HG03103 (cell line): ENCODE data around the gene F5.
"Not testable (repeated sequence)": the region's sequence is repeated elsewhere in the genome, so short reads cannot be mapped to it uniquely, and the experiment has no call there.

Experiments used
- ATAC-seq: cut with Tn5 transposase; IDR thresholded peaks from one replicate; pipeline ENCODE4 v1.9.1; 2021; ENCODE audit warnings: low read depth; ENCODE audit not compliant: unreplicated experiment

The F5 gene

GRCh38 chr1:169546087-169546995 is 39.9 kb downstream of the F5 start:
- no peak for ATAC-seq

- no peak for ATAC-seq
These were observed 40.8 kb downstream of the F5 start for GRCh38 chr1:169545472-169545871.

GRCh38 chr1:169538998-169539871 is 47.0 kb downstream of the F5 start:
- no peak for ATAC-seq

- ATAC-seq, result no peak
These were observed 51.6 kb downstream of the F5 start for GRCh38 chr1:169534653-169535052.

DNA sequence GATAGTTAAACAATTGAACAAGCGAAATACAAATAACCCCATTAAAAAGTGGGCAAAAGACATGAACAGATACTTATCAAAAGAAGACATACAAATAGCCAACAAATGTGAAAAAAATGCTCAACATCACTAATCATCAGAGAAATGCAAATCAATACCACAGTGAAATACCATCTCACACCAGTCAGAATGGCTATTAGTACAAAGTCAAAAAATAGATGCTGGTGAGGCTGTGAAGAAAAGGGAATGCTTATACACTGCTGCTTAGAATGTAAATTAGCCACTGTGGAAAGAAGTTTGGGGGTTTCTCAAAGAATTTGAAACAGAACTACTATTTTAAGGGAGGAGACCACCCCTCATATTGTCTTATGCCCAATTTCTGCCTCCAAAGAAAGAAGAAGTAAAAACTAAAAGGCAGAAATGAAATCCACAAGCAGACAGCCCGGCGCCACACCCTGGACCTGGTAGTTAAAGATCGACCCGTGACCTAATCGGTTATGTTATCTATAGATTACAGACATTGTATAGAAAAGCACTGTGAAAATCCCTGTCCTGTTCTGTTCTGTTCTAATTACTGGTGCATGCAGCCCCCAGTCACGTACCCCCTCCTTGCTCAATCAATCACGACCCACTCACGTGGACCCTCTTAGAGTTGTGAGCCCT is 52.6 kb downstream of the F5 start:
- not testable (repeated sequence) for ATAC-seq

DNA sequence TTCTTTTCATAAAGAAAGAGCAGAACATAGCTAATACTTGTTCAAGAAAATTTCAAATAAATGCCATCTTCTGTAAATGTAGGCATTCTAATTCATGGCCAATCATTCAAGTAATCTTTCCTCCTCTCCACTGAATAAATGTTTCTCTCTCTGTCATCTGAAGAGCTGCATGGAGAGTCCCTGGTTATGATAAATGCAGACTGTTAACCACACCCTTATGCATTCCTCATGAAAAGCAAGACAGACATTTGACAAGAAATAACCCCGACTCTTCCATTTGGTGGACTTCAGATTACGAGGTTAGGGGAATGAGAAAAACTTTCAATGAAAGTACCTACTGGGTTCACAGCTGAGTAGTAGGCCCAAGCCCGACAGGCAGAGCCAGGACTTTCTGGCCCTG is 55.8 kb downstream of the F5 start:
- no peak for ATAC-seq

DNA sequence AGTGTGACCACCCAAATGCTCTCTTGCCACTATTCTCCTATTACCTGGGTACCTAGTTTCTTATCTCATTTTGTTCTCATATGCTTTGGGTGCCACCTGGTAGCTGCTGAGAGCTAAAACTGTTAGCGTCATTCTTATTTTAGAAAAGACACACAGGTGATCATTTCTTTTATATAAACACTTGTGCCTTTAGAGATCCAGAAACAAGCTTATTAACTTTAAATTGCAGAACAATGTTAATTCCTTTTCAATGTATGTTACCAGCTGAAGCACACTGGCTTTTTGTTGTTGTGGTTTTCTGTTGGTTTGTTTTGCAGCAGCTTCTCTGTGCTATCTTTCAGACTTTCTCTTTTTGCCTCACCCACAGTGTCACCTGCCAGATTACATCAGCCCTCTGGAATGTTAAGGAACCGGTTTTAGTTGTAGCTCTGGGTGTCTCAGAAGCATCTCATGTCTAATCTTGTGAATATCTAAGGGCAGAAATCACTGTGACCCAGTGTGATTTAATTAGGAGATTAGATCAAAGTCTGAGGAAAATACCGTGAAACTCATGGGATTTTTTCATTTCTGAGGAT is 57.1 kb downstream of the F5 start:
- ATAC-seq, result no peak

GRCh38 chr1:169528215-169529067 is 57.8 kb downstream of the F5 start:
- ATAC-seq, result no peak

DNA sequence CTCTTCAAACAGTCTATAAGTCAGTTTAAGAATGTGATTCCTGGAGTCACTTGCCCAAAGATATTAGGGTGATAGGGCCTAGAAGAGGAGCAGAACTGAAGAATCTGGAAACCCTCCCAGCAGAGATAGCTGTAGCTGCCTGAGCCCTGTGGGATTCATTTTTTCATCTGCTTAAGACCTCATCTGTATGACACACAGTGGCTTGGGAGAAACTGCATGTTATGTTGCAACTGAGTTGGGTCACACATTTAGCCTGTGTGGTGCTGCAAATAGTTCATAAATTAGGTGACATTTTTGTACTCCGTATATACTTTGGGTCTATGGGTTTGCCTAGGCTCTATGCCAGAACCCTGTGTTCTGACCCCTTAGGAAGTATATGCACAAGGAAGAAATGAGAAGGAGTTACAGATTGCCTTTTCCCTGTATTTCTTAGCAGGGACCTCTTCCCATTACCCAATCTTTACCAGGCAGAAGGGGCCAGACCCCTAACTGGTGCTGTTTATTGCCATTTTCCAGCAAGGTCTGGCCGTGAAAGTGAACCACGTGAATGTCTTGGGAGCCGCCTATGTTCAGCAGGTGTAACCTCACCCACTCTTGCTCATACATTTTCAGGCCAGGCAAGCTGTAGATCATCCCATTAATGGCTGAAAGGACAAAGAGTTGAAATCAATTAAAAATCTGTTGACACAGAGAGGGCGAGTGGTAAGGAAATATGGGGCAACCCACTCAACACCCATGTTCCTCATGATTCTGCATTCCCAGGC is 58.6 kb downstream of the F5 start:
- no peak for ATAC-seq

GRCh38 chr1:169527001-169527400 is 59.3 kb downstream of the F5 start:
- ATAC-seq, result no peak

DNA sequence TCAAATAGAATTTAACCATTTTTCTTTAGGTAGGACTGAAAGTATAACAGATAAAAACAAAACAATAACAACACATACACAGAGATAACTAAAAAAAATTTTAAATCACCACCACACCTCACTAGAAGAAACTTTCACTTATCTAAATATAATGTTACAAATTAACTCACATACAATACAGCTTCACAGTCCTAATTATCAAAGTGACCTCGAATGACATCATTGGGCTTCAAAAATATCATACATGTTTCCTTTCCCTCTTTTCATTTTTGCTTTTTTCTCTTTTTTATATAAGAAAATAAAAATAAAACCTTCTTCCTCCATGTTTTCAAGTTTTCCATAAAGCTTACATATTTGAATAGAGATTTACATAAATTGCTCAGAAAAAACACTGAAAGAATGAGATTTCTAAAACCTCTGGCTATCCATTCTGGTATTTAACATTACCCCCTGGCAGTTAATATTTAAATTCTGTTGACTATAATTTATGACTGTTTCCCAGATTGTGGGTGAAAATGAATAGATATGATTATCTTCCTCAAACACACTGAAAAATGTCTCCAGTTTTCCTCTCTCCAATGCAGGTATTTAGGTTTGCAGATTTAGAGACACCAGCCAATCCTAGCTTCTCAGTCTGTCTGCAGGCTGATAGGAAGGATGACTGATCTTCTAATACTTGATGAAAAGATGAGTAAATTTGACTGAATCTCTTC is 60.0 kb downstream of the F5 start:
- ATAC-seq, result no peak

DNA sequence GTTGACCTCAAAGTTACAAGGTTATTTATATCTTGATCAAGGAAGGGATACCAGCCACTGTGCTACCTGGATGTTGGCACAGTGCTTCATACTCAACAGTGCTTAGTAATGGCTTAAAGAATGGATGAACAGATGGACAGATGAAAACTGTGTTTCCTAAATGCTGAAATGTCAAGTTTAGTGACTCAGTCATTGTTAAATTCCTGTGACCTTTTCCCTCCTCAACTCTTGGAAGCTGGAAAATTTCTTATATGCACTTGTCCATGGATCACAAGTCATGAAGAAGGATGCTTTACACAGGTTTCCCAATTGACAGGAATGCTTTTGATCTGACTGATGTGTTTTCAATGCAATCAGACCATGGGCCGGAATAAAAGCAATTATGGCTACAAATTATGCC is 60.9 kb downstream of the F5 start:
- ATAC-seq, result no peak

DNA sequence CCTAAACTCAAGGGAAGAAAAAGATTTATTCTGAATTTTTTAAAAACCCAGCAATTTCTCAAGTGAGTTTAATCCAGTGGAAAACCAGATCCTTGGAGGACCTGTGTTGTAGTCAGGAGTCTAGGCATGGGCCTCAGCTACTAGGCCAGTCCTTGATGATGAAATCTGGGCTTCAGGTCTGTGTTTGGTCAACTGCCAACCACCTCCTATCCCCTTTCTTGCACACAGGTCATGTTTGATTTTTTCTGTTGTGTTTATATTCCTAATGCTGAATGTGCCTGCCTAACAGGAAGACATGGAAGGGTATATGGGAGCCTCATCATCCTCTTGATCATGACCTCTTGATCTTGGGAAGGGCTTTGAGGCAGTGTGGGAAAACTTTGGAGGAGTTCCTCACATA is 62.4 kb downstream of the F5 start:
- no peak for ATAC-seq

GRCh38 chr1:169521226-169521625 is 65.1 kb downstream of the F5 start:
- no peak for ATAC-seq

- no peak for ATAC-seq
These were observed 68.6 kb downstream of the F5 start for GRCh38 chr1:169517558-169518186.

DNA sequence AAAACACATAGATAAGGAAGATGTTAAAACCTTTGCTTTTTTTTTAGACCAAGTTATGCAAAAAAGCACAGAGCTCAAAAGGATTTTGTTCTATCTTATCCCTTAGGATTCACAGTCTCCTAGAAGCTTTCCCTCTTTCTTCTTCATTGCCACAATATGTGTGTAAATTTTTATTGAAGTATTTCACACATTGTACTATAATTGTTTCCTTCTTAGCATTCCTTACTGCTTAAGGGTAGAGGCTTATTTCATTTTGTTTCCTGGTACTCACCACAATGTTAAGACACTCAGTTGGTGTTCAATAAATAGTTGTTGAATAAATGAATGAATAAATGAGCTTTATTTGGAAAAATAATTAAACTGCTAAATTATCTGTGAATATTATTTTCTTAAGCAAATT is 70.6 kb downstream of the F5 start:
- ATAC-seq, result no peak

DNA sequence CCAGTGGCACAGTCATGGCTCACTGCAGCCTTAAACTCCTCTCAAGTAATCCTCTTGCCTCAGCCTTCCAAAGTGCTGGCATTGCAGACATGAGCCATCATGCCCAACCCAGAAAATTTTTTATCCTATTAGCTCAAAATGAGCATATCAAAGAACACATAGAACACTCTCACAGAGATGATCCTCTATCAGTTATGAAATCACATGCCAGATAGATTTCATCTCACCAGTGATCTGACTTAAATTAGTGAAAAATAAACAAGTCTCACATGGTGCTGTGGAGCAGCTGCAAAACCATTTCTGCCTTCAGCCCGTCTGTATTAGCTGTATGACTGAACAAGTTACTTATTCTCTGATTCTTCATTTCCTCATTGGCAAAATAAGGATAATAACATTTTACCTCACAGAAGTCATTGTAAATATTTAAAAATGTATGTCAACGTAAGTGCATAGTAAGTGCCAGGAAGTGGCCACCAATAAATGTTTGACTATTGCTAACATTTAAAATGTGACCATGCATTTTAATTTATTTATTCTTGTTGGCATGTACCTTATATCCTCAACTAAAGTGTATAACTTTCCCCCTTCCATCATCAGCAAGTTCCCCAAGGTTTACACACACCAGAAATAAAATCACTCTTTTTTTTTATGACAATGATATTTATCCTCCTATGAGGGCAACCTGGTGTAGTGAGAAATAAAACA is 71.6 kb downstream of the F5 start:
- no peak for ATAC-seq
